Left ventricle myocardium inferior (tissue), 1 donor: Measurements from ENCODE around the gene CCDC124. TPM values are rescaled to one million over a fixed set of nuclear protein-coding genes. Genes with fewer than 3 reads are reported as not detected.

Experiments used
- DNase-seq: peaks from one replicate; pipeline ENCODE4 v3.0.0-alpha.2; 2020
- H3K27ac ChIP-seq: fragments of 200-600 bp; replicated peaks from 2 replicates; pipeline ENCODE4 v1.8.0; 2021
- H3K27me3 ChIP-seq: fragments of 200-600 bp; 2 replicates; pipeline ENCODE4 v1.8.0; 2021; ENCODE audit warnings: low read depth
- H3K36me3 ChIP-seq: fragments of 200-600 bp; 2 replicates; pipeline ENCODE4 v1.8.0; 2021
- H3K4me1 ChIP-seq: fragments of 200-600 bp; 2 replicates; pipeline ENCODE4 v1.8.0; 2021
- H3K4me3 ChIP-seq: fragments of 200-600 bp; 2 replicates; pipeline ENCODE4 v1.8.0; 2021; ENCODE audit warnings: mild to moderate bottlenecking, moderate library complexity
- H3K9me3 ChIP-seq: fragments of 200-600 bp; replicated peaks from 2 replicates; pipeline ENCODE4 v1.8.0; 2021
- intact Hi-C: fragments of 100-400 bp; cut with micrococcal nuclease; formaldehyde crosslinking; loops from one replicate; pipeline ENCODE4 v1.11.0; 2022
- total RNA-seq: library from RNA; stranded (reverse); fragmentation: NEBNext Ultra II Directional; extraction: Animal tissue kit (Norgen Biotek cat#: 25700); gene quantifications from one replicate; pipeline ENCODE4 v1.2.1, GENCODE V29; 2021
- TF ChIP-seq, protein P1 (sequence below): fragments of 200-600 bp; IDR thresholded peaks from 2 replicates; pipeline ENCODE4 v1.8.0; 2021; ENCODE audit warnings: antibody characterized with exemption, mild to moderate bottlenecking, borderline replicate concordance
- donor health status: DM: no; HTN: yes; CAD: no; lungs with severe emphysema.

CCDC124 gene
- total RNA-seq, 1 donor from 2014 or later = 87.4 TPM

DNA sequence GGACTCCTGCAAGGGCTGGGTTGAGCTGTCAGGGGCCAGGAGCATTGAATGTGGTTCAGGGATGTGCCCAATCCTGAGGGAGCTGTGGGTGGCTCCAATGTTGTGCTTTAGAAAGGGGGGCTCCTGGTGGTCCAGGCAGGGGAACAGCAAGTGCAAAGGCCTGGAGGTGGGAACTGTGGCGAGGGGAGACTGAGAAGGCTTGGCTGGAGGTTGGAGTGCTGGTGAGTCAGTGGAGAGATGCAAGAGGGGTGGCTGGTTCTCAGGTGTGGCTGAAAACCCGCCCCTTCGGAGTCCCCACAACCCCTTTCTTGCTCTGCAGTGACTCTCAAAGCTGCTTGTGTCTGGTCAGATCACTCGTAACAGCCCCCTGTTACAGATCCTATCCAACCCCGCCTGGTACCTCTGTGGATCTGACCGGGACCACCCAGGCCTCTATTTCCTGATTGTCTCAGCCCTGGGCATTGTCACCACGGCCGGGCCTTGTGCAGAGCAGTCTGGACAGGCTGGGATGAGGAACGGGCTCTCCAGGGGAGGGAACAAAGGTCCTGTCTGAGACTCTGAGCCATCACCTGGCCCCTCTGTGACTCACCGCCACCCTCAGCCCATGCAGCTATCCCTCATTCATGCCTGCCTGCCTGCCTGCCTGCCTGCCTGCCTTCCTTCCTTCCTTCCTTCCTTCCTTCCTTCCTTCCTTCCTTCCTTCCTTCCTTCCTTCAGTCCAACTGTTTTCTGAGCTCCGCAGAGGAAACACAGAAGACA, 32.7 kb downstream of the CCDC124 start:
- Histone ChIP-seq H3K27ac (no peak overlapping the region), H3K4me1 (peaks cover 7% of the 10 kb centered on the region), H3K9me3 (no peaks in the 10 kb centered on the region), H3K27me3 (peaks cover 96% of the 10 kb centered on the region), H3K36me3 (no peaks in the 10 kb centered on the region), H3K4me3 (no peak overlapping the region)
- TF ChIP-seq, protein P1, sequence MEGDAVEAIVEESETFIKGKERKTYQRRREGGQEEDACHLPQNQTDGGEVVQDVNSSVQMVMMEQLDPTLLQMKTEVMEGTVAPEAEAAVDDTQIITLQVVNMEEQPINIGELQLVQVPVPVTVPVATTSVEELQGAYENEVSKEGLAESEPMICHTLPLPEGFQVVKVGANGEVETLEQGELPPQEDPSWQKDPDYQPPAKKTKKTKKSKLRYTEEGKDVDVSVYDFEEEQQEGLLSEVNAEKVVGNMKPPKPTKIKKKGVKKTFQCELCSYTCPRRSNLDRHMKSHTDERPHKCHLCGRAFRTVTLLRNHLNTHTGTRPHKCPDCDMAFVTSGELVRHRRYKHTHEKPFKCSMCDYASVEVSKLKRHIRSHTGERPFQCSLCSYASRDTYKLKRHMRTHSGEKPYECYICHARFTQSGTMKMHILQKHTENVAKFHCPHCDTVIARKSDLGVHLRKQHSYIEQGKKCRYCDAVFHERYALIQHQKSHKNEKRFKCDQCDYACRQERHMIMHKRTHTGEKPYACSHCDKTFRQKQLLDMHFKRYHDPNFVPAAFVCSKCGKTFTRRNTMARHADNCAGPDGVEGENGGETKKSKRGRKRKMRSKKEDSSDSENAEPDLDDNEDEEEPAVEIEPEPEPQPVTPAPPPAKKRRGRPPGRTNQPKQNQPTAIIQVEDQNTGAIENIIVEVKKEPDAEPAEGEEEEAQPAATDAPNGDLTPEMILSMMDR = no peak
- intact Hi-C loops = no loop called here
- DNase-seq = no peak

DNA sequence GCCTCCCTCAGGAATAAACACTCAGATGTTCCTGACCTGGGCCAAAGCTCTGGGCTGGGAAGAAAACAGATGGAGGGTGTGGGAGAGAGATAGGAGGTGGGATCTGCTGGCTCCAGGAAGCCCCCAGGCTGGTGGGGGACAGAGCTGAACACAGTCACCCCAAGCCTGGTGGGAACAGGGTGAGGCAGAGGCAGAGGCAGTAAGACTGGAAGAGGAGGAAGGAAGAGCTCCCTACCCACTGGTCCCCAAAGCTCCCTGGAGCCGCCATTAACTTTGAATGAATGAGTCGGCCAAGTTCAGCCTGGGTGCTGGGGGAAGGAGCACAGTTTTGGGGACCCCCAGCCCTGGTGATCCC, 33.3 kb downstream of the CCDC124 start:
- intact Hi-C loops = no loop called here
- H3K27me3 ChIP-seq = peaks cover 95% of the 10 kb centered on the region
- H3K36me3 ChIP-seq = no peaks in the 10 kb centered on the region
- H3K4me1 ChIP-seq = peaks cover 7% of the 10 kb centered on the region
- H3K9me3 ChIP-seq = no peaks in the 10 kb centered on the region
- H3K27ac ChIP-seq = no peak overlapping the region
- H3K4me3 ChIP-seq = no peak overlapping the region
- TF ChIP-seq, protein P1 = no peak
- no peak for DNase-seq

DNA sequence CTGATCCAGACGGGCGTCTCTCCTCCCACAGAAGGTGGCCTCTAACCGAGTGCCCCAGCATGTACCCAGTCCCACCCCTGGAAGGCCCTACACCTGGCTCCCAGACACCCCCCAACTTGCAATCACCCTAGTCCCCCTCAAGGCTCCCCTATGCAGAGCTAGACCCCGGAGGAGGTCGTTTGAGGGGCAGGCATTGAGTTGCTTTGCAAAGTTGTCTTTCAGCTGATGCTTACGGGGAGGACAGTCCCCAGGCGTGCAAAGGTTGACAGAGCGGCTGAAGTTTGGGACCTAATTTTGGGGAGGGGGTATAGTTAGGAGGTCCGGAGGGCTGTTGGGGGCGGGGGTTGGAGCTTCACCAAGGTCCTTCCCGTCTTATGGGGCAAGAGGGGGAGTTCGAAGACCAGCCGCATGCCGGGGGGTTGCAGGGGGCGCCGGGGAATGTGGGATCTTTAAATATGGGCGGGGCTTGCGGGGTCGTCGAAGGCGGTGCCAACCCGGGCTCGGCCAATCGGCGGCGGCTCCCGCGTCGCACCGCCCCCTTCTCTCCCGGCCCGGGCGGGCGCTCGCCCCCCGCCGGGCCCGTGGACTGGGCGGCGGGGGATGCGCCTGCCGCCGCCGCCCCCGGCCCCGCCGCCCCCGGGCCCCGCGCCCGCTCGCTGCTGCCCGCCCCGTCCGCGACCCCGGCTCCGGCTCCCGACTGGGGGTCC, 33.9 kb downstream of the CCDC124 start, which contains the start of gene KCNN1:
TSS of gene KCNN1 (plus strand) at position 558 of the 707 bp plus-strand sequence. CDS start 6,782 bp downstream, outside the sequence.
- Histone ChIP-seq H3K36me3 (no peaks in the 10 kb centered on the region), H3K27ac (no peak within 1 kb of the TSS), H3K4me1 (peaks cover 7% of the 10 kb centered on the region), H3K27me3 (peaks cover 95% of the 10 kb centered on the region), H3K4me3 (peak within 1 kb of the TSS; percentile 23), H3K9me3 (no peaks in the 10 kb centered on the region)
- TF ChIP-seq, protein P1 = no peak
- no peak for DNase-seq
- intact Hi-C loops = no loop called here

DNA sequence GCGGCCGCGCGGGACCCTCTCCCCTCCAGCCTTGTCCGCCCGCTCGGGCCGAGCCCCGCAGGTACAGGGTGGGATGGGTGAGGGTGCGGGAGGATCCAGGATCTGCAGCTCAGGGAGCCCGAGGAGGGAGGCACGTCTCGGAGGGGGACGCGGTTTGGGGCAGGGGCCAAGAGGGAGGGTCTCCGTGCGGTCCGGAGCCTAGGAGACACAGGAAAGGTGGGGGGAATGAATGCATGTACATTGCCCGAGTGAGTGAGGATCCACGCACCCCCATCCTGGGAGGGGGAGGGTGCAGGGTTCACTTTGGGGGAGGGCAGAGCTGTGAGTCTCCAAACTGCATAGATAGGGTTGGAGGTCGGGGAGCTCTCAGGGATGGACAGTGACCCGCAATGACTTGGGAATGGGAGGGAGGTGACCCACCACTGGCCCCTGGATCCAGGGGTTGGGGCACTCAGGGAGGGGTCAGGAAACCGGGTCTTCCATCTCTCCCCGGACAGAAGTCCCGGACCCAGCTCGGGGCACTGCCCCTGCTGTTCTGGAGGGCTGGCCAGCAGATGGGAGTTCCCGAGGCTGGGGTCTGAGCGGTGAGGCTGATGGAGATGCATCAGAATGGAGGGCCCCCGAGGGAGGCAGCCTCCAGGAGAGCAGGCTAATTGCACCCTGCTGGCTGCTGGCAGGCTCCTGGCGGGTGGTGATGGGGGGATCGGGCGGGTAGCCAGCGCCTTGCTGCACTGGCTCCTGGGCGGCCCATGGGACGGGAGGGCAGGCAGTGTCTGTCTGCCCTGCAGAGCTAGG, 34.6 kb downstream of the CCDC124 start:
- Histone ChIP-seq H3K27ac (no peak overlapping the region), H3K36me3 (no peaks in the 10 kb centered on the region), H3K9me3 (no peaks in the 10 kb centered on the region), H3K4me1 (peaks cover 7% of the 10 kb centered on the region), H3K27me3 (peaks cover 95% of the 10 kb centered on the region), H3K4me3 (peak overlapping the region; percentile 23)
- intact Hi-C loops = no loop called here
- TF ChIP-seq, protein P1 = no peak
- no peak for DNase-seq

DNA sequence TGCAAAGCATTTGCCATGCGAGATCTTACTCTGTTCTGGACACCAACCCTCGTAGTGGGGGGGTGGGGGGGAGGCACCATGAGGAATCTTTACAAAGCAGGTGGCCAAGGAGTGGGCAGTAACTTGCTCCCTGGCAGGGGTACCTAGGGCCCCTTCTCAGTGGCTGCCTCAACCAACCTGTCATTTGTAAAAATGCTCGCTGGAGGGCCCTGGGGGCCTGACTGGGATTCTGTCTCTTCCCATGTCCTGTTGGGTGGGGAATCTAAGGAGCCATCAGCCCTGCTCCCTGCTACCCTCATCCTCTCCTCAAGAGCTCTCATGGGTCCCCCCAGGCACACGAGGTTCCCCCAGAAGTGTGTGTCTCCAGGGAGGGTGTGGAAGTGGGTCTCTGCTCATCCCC, 35.5 kb downstream of the CCDC124 start:
- no peak for DNase-seq
- Histone ChIP-seq H3K36me3 (no peaks in the 10 kb centered on the region), H3K4me1 (peaks cover 7% of the 10 kb centered on the region), H3K27me3 (peaks cover 95% of the 10 kb centered on the region), H3K9me3 (no peaks in the 10 kb centered on the region), H3K4me3 (no peak overlapping the region), H3K27ac (no peak overlapping the region)
- intact Hi-C loops = no loop called here
- TF ChIP-seq, protein P1 = no peak
